Measurements from ENCODE around the gene RASGRP3.

Gene RASGRP3

DNA sequence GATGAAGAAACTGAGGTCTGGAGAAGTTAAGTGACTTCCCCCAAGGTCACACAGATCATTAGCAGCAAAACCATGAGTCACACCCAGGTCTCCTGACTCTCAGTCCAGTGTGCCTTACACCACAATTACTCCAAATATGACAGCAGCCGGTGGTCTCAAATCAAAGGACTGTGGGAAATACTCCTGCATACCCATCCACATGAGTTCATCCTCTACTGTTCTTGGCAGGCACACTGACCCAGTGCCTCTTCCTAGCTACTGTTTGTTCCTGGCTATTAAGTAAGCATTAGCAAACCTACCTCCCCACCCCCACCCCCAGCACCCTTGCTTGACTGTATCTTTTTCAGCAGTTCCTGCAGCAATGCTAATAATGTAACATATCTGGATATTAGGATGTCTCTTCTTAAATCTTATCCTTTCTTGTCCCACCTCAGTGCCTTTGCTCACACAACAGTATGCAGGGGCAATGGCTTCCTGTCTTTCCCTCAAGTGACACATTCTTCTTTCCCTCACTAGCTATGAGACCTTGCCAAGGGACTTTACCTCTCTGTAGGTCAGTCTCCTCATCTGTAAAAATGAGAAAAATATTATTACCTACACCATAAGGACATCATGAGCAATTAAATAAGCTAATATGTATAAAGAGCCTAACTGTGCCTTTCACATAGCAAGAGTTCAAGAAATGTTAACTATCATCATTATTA, 76.5 kb downstream of the RASGRP3 start:
- no peak overlapping the region for H3K4me3 ChIP-seq (ENCODE audit: low read depth, low read length)
- TF ChIP-seq, protein P1, sequence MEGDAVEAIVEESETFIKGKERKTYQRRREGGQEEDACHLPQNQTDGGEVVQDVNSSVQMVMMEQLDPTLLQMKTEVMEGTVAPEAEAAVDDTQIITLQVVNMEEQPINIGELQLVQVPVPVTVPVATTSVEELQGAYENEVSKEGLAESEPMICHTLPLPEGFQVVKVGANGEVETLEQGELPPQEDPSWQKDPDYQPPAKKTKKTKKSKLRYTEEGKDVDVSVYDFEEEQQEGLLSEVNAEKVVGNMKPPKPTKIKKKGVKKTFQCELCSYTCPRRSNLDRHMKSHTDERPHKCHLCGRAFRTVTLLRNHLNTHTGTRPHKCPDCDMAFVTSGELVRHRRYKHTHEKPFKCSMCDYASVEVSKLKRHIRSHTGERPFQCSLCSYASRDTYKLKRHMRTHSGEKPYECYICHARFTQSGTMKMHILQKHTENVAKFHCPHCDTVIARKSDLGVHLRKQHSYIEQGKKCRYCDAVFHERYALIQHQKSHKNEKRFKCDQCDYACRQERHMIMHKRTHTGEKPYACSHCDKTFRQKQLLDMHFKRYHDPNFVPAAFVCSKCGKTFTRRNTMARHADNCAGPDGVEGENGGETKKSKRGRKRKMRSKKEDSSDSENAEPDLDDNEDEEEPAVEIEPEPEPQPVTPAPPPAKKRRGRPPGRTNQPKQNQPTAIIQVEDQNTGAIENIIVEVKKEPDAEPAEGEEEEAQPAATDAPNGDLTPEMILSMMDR (IDR thresholded peaks at IDR 0.05; ENCODE audit: borderline replicate concordance, insufficient read depth, low read depth, low read length): no peak

DNA sequence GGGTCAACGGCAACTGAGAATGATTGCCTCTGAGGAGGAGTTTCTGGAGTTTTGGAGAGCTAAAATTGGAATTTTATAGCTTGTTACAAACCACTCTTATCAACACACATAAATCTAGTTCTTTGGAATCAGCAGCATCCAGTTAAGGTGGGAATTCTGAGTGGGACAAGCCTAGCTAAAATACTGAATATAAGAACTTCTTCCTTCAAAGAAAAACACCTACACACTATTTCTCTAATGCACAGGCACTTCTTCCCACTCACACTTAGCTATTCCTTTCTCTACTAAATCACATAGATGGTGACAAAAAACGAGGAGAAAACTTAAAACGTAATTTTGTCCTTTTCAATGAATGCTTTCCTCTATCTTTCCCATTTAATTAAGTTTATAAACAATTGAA, 79.2 kb downstream of the RASGRP3 start:
- TF ChIP-seq, protein P1 (IDR thresholded peaks at IDR 0.05; ENCODE audit: borderline replicate concordance, insufficient read depth, low read depth, low read length): no peak
- H3K4me3 ChIP-seq (ENCODE audit: low read depth, low read length): no peak overlapping the region

DNA sequence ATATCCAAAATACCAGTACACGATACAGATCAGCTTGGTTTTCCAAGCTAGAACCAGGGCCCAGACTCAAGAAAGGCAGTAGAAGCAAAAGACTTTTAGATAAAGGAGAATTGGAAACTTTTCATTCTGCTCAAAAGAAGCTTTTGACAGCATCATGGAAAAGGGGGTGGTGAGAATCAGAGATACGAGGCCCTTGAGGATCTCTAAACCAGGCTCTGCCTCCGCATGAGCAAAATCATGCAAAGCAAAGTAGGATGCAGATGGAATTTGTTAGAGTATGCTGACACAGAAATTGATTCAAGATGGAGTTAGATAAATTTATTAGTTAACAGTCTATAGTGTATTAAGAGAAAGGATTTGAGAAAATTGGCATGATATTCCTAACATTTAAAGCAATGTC, 82.9 kb downstream of the RASGRP3 start:
- H3K4me3 ChIP-seq (ENCODE audit: low read depth, low read length): no peak overlapping the region
- TF ChIP-seq, protein P1 (IDR thresholded peaks at IDR 0.05; ENCODE audit: borderline replicate concordance, insufficient read depth, low read depth, low read length): no peak

DNA sequence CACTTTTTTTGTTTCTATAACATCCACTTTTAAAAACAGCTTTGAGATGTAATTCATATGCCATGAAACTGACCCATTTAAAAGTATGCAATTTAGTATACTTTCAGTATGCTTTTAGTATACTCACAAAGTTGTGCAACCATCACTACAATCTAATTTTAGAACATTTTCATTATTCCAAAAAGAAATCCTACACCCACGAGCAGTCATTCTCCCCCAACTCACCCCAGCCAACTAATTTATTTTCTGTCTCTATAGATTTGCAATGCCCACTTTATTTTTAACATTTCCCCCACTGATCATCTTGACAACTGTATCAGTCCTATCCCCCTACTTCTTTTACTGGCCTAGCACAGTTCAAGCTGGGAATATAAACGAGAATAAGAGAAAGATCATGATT, 83.6 kb downstream of the RASGRP3 start:
- TF ChIP-seq, protein P1 (IDR thresholded peaks at IDR 0.05; ENCODE audit: borderline replicate concordance, insufficient read depth, low read depth, low read length): no peak

DNA sequence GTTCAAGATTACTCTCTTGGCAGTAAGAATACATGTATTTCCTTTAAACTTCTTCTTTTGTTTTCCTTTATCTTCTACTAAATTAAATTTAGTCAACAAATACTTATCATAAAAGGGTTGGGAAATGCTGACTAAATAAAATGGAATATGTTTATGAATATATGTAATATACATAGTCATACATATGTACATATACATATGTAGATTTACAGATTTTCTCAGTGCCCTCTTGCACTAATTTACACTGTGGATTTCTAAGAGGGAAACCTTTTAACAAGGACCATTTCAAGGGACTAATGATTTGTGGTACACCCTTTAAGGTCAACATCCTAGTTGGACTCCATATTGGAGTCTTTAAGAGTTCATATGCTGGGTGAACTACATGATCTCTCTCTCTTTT, 85.4 kb downstream of the RASGRP3 start:
- TF ChIP-seq, protein P1 (IDR thresholded peaks at IDR 0.05; ENCODE audit: borderline replicate concordance, insufficient read depth, low read depth, low read length): no peak
- no peak overlapping the region for H3K4me3 ChIP-seq (ENCODE audit: low read depth, low read length)

More for the DNA sequence above, 83.6 kb downstream of the RASGRP3 start:
- no peak overlapping the region for H3K4me3 ChIP-seq (ENCODE audit: low read depth, low read length)

DNA sequence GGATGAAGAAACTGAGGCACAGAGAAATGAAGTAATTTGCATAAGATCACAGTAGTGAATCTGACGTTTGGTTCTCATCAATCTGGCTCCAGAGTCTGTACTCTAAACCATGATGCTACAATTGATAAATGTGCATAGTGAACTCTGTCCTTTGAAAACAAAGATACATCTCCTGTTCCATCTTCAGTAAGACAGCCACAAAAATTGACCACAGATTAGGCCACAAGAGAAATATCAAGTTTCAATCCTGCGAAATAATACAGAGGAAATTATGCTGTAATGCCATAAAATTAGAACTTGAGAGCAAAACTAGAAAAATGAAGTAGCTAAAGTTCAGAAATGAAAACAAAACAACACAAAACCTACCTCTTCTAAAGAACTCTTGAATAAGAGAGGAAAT, 94.2 kb downstream of the RASGRP3 start:
- TF ChIP-seq, protein P1 (IDR thresholded peaks at IDR 0.05; ENCODE audit: borderline replicate concordance, insufficient read depth, low read depth, low read length): no peak
- no peak overlapping the region for H3K4me3 ChIP-seq (ENCODE audit: low read depth, low read length)

DNA sequence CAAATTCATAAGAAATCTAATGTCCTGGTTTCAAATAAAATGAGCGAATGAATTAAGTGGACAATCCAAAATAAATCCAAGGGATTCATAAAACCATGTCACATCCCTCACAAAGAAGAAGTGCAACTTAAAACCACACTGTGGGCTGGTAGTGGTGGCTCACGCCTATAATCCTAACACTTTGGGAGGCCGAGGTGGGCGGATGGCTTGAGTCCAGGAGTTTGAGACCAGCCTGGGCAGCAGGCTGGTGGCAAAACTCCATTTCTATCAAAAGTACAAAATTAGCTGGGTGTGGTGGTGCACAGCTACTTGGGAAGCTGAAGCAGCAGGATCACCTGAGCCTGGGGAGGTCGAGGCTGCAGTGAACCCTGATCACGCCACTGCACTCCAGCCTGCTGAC, 97.2 kb downstream of the RASGRP3 start:
- no peak overlapping the region for H3K4me3 ChIP-seq (ENCODE audit: low read depth, low read length)
- TF ChIP-seq, protein P1 (IDR thresholded peaks at IDR 0.05; ENCODE audit: borderline replicate concordance, insufficient read depth, low read depth, low read length): no peak

All from GM12875 (cell line).